ENCODE data around the gene RNF44.

The RNF44 gene

GRCh38 chr5:176536902-176537553 is at the start of gene RNF44:
RNF44 (minus strand) TSS chr5:176537402; CDS start chr5:176532472, 4,930 bp downstream.
- ATAC-seq (replicated peaks; ENCODE audit: extremely low read depth, poor library complexity, severe bottlenecking) (peak; percentile 63), DNase-seq (ENCODE audit: low spot score in 2 of 2) (peak; percentile 97 to 99)
- no peaks in the 10 kb centered on the region for H3K27me3 Mint-ChIP-seq
- H3K9me3 Mint-ChIP-seq = no peaks in the 10 kb centered on the region
- peak within 1 kb of the TSS; percentile 97 for H3K27ac Mint-ChIP-seq (ENCODE audit: low read depth)
- H3K4me1 Mint-ChIP-seq = peaks cover 74% of the 10 kb centered on the region
- H3K36me3 Mint-ChIP-seq (ENCODE audit: insufficient read depth) = peaks cover 43% of the 10 kb centered on the region
- peak within 1 kb of the TSS; percentile 92 for H3K4me3 Mint-ChIP-seq

GRCh38 chr5:176583076-176583475 is 45.9 kb upstream of the RNF44 start:
- no peak for ATAC-seq (replicated peaks; ENCODE audit: extremely low read depth, poor library complexity, severe bottlenecking)
- no peak overlapping the region for H3K4me3 Mint-ChIP-seq
- no peaks in the 10 kb centered on the region for H3K27me3 Mint-ChIP-seq
- DNase-seq (ENCODE audit: low spot score in 2 of 2) = no peak
- no peaks in the 10 kb centered on the region for H3K4me1 Mint-ChIP-seq
- H3K9me3 Mint-ChIP-seq = no peaks in the 10 kb centered on the region
- peaks cover 1% of the 10 kb centered on the region for H3K36me3 Mint-ChIP-seq (ENCODE audit: insufficient read depth)
- H3K27ac Mint-ChIP-seq (ENCODE audit: low read depth) = no peak overlapping the region

- H3K27me3 Mint-ChIP-seq = no peaks in the 10 kb centered on the region
- no peak overlapping the region for H3K4me3 Mint-ChIP-seq
- H3K9me3 Mint-ChIP-seq = no peaks in the 10 kb centered on the region
- peaks cover 1% of the 10 kb centered on the region for H3K36me3 Mint-ChIP-seq (ENCODE audit: insufficient read depth)
- ATAC-seq (replicated peaks; ENCODE audit: extremely low read depth, poor library complexity, severe bottlenecking) (no peak), DNase-seq (ENCODE audit: low spot score in 2 of 2) (no peak)
- no peaks in the 10 kb centered on the region for H3K4me1 Mint-ChIP-seq
- no peak overlapping the region for H3K27ac Mint-ChIP-seq (ENCODE audit: low read depth)
Observed at GRCh38 chr5:176581361-176581760, 44.2 kb upstream of the RNF44 start.

GRCh38 chr5:176579323-176579722 is 42.1 kb upstream of the RNF44 start:
- Mint-ChIP-seq H3K4me3 (no peak overlapping the region), H3K36me3 (ENCODE audit: insufficient read depth) (peaks cover 2% of the 10 kb centered on the region)
- DNase-seq (ENCODE audit: low spot score in 2 of 2) = no peak

GRCh38 chr5:176578391-176578808 is 41.2 kb upstream of the RNF44 start:
- Mint-ChIP-seq H3K27ac (ENCODE audit: low read depth) (peak overlapping the region; percentile 13), H3K4me1 (peaks cover 10% of the 10 kb centered on the region), H3K9me3 (no peaks in the 10 kb centered on the region), H3K36me3 (ENCODE audit: insufficient read depth) (peaks cover 3% of the 10 kb centered on the region), H3K4me3 (no peak overlapping the region), H3K27me3 (no peaks in the 10 kb centered on the region)
- ATAC-seq (replicated peaks; ENCODE audit: extremely low read depth, poor library complexity, severe bottlenecking) (no peak), DNase-seq (ENCODE audit: low spot score in 2 of 2) (no peak)

More at GRCh38 chr5:176579323-176579722, 42.1 kb upstream of the RNF44 start:
- Mint-ChIP-seq H3K9me3 (no peaks in the 10 kb centered on the region), H3K27me3 (no peaks in the 10 kb centered on the region), H3K27ac (ENCODE audit: low read depth) (no peak overlapping the region), H3K4me1 (peaks cover 2% of the 10 kb centered on the region)
- no peak for ATAC-seq (replicated peaks; ENCODE audit: extremely low read depth, poor library complexity, severe bottlenecking)

GRCh38 chr5:176577312-176578176 is 40.3 kb upstream of the RNF44 start:
- DNase-seq (ENCODE audit: low spot score in 2 of 2) = no peak
- peaks cover 10% of the 10 kb centered on the region for H3K4me1 Mint-ChIP-seq
- no peak for ATAC-seq (replicated peaks; ENCODE audit: extremely low read depth, poor library complexity, severe bottlenecking)
- H3K27me3 Mint-ChIP-seq = no peaks in the 10 kb centered on the region
- no peaks in the 10 kb centered on the region for H3K9me3 Mint-ChIP-seq
- no peak overlapping the region for H3K27ac Mint-ChIP-seq (ENCODE audit: low read depth)
- peaks cover 5% of the 10 kb centered on the region for H3K36me3 Mint-ChIP-seq (ENCODE audit: insufficient read depth)
- no peak overlapping the region for H3K4me3 Mint-ChIP-seq

- no peak for ATAC-seq (replicated peaks; ENCODE audit: extremely low read depth, poor library complexity, severe bottlenecking)
- H3K9me3 Mint-ChIP-seq = no peaks in the 10 kb centered on the region
- peaks cover 9% of the 10 kb centered on the region for H3K27me3 Mint-ChIP-seq
- no peak overlapping the region for H3K27ac Mint-ChIP-seq (ENCODE audit: low read depth)
- no peak overlapping the region for H3K4me3 Mint-ChIP-seq
- H3K36me3 Mint-ChIP-seq (ENCODE audit: insufficient read depth) = peaks cover 5% of the 10 kb centered on the region
- peaks cover 10% of the 10 kb centered on the region for H3K4me1 Mint-ChIP-seq
- no peak for DNase-seq (ENCODE audit: low spot score in 2 of 2)
Observed at GRCh38 chr5:176575488-176576422, 38.6 kb upstream of the RNF44 start.

GRCh38 chr5:176575066-176575465 is 37.9 kb upstream of the RNF44 start:
- Mint-ChIP-seq H3K4me3 (no peak overlapping the region), H3K36me3 (ENCODE audit: insufficient read depth) (peaks cover 4% of the 10 kb centered on the region), H3K9me3 (no peaks in the 10 kb centered on the region), H3K4me1 (peaks cover 10% of the 10 kb centered on the region), H3K27ac (ENCODE audit: low read depth) (no peak overlapping the region), H3K27me3 (peaks cover 9% of the 10 kb centered on the region)
- DNase-seq (ENCODE audit: low spot score in 2 of 2) (no peak), ATAC-seq (replicated peaks; ENCODE audit: extremely low read depth, poor library complexity, severe bottlenecking) (no peak)

- DNase-seq (ENCODE audit: low spot score in 2 of 2) (no peak), ATAC-seq (replicated peaks; ENCODE audit: extremely low read depth, poor library complexity, severe bottlenecking) (no peak)
- Mint-ChIP-seq H3K27me3 (peaks cover 9% of the 10 kb centered on the region), H3K4me3 (no peak overlapping the region), H3K36me3 (ENCODE audit: insufficient read depth) (peaks cover 4% of the 10 kb centered on the region), H3K4me1 (peaks cover 10% of the 10 kb centered on the region), H3K9me3 (no peaks in the 10 kb centered on the region), H3K27ac (ENCODE audit: low read depth) (no peak overlapping the region)
Observed at GRCh38 chr5:176574297-176574591, 37.0 kb upstream of the RNF44 start.

- H3K4me1 Mint-ChIP-seq = peaks cover 10% of the 10 kb centered on the region
- peak; percentile 57 to 81 for DNase-seq (ENCODE audit: low spot score in 2 of 2)
- H3K4me3 Mint-ChIP-seq = no peak overlapping the region
- H3K27ac Mint-ChIP-seq (ENCODE audit: low read depth) = no peak overlapping the region
- no peaks in the 10 kb centered on the region for H3K9me3 Mint-ChIP-seq
- H3K36me3 Mint-ChIP-seq (ENCODE audit: insufficient read depth) = peaks cover 4% of the 10 kb centered on the region
- ATAC-seq (replicated peaks; ENCODE audit: extremely low read depth, poor library complexity, severe bottlenecking) = peak; percentile 77
- peaks cover 9% of the 10 kb centered on the region for H3K27me3 Mint-ChIP-seq
Observed at GRCh38 chr5:176573564-176574296, 36.5 kb upstream of the RNF44 start.

- no peak for ATAC-seq (replicated peaks; ENCODE audit: extremely low read depth, poor library complexity, severe bottlenecking)
- Mint-ChIP-seq H3K27me3 (peaks cover 25% of the 10 kb centered on the region), H3K4me1 (peaks cover 10% of the 10 kb centered on the region), H3K27ac (ENCODE audit: low read depth) (no peak overlapping the region), H3K9me3 (no peaks in the 10 kb centered on the region), H3K36me3 (ENCODE audit: insufficient read depth) (peaks cover 4% of the 10 kb centered on the region), H3K4me3 (no peak overlapping the region)
- DNase-seq (ENCODE audit: low spot score in 2 of 2) = no peak
Observed at GRCh38 chr5:176570044-176570443, 32.8 kb upstream of the RNF44 start.

GRCh38 chr5:176568657-176569056 is 31.5 kb upstream of the RNF44 start:
- Mint-ChIP-seq H3K4me3 (no peak overlapping the region), H3K4me1 (peaks cover 2% of the 10 kb centered on the region), H3K36me3 (ENCODE audit: insufficient read depth) (peaks cover 2% of the 10 kb centered on the region), H3K27ac (ENCODE audit: low read depth) (no peak overlapping the region), H3K27me3 (peaks cover 25% of the 10 kb centered on the region), H3K9me3 (no peaks in the 10 kb centered on the region)
- no peak for ATAC-seq (replicated peaks; ENCODE audit: extremely low read depth, poor library complexity, severe bottlenecking)
- DNase-seq (ENCODE audit: low spot score in 2 of 2) = no peak
